ENCODE results near the gene PDE4DIP.
"Not testable (repeated sequence)": the region's sequence is repeated elsewhere in the genome, so short reads cannot be mapped to it uniquely, and the experiment has no call there.

The PDE4DIP gene

DNA sequence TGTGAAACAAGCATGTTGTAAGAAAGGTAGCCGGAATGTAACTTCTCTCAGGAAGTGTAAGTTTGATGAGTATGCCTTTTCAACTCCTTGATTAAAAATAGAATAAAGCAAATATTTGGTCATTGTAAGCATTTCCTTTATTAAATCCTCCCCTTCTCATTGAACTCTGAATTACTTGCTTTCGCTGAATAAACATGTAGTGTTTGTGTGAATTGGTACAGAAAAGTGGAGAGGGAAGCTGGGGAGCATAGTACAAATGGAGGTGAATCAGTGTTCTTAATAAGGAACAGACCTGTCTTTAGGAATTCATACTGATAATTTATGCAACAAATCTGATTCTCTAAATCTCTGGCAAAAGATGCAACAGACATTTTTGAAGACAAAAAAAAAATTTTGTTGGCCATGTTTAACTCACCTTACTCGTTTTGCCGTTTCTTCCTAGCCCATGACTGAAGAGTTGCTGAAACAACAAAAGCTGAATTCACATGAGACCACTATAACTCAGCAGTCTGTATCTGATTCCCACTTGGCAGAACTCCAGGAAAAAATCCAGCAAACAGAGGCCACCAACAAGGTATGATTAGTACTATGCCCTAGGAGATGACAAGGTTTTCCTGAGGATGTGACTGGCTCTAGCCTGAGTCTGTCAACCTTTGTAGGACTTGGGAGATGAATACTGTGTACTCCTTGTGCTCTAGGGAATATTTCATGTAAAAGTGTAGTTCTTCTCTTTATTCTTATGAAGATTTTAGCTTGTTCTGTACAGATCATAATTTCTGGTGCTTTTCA lies 116.2 kb downstream of the PDE4DIP start:
- intact Hi-C loops (cut with DNase I); DNase-seq: not testable (repeated sequence)

DNA sequence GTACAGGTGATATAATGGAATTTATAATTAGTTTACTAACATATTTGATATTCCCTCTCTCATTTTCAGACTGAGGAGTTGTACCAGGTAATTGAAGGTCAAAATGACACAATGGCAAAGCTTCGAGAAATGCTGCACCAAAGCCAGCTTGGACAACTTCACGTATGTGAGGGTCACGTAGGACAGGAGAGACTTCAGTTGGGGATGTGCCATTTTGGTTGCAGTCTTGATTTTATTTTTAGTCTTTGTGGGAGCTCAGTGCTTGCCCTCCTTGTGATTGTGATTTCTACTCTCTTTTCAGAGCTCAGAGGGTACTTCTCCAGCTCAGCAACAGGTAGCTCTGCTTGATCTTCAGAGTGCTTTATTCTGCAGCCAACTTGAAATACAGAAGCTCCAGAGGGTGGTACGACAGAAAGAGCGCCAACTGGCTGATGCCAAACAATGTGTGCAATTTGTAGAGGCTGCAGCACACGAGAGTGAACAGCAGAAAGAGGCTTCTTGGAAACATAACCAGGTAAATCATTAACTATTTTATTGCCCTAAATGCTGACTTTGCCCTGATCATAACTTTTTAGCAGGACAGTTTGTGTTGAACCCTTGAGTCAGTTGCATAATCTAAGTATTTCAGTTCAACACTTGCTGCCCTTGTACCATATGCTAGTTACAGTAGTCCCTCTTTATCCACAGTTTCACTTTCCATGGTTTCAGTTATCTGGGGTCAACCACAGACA lies 118.1 kb downstream of the PDE4DIP start:
- intact Hi-C loops (cut with DNase I); DNase-seq: not testable (repeated sequence)

DNA sequence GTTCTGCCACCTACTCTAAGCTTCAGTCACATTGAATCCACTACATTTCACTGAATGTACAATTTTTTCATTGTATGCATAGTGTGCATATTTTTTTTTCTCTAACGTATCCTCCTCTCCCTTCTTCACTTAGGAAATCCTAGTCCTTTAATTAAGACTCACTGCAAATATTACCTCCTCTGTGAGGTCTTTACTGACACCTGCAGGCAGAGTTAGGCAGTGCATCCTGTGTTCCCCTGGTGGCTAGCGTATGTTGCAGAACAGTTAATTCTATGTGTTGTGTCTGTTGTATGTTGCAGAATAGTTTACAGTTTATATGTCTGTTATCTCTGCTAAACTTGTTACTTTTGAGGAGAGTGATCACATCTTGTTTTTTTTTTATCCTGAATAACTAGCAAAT lies 121.9 kb downstream of the PDE4DIP start:
- DNase-seq; intact Hi-C loops (cut with DNase I): not testable (repeated sequence)

DNA sequence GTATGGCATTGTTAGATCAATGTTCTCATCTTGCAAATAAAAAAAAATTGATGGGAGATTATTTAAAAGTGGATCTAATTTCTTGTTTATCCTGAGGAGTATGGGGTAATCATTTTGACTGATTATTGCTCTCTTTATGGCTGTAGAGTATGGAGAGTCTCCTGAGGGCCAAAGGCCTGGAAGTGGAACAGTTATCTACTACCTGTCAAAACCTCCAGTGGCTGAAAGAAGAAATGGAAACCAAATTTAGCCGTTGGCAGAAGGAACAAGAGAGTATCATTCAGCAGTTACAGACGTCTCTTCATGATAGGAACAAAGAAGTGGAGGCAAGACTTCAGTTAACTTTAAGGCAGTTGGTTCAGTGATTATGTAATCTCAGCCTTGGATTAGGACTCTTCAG lies 123.4 kb downstream of the PDE4DIP start:
- intact Hi-C loops (cut with DNase I): not testable (repeated sequence)

DNA sequence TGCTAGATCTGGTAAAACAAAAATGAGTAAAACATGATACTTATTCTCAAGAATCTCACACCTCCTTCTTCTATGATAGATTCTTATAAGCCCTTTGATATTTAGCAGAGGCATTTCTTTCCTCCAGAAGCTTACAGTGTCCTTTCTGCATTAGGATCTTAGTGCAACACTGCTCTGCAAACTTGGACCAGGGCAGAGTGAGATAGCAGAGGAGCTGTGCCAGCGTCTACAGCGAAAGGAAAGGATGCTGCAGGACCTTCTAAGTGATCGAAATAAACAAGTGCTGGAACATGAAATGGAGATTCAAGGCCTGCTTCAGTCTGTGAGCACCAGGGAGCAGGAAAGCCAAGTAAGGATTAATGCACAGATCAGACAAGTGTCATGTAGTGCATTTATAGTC lies 124.5 kb downstream of the PDE4DIP start:
- DNase-seq; intact Hi-C loops (cut with DNase I): not testable (repeated sequence)

More for the DNA sequence above, 123.4 kb downstream of the PDE4DIP start:
- not testable (repeated sequence) for DNase-seq

DNA sequence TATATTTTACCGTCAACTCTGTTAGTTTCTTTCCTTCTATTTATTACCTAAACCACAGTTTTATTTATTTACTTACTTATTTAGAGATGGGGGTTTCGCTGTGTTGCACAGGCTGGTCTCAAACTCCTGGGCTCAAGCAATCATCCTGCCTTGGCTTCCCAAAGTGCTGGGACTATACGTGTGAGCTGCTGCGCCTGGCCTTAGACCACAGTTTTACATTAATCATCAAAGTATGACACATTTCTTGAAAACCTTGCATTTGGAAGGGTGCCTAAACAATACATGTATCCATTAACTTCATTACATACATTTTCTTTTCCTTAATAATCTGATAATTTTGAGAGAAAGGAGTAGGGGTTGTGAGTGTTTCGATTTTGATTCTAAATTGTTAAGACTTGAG lies 124.9 kb downstream of the PDE4DIP start:
- intact Hi-C loops (cut with DNase I); DNase-seq: not testable (repeated sequence)

DNA sequence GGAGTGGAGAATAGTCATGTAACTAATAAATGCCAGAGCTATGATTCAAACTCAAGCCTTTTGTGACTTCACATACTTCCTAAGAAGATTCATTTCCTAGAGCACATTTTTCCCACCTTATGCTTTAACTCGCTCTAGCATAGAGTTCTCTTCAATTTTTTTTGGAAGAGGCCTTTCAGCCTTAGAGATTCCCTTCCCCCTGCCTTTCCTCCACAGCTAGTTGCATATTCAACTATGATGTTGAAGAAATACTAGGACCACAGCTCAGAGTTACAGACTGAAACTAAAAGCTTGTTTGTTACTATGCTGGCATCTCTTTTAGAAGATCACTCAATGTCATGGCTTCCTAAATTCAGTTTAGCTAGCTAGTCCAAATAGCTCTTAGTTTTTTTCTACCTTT lies 131.2 kb downstream of the PDE4DIP start:
- not testable (repeated sequence) for DNase-seq

DNA sequence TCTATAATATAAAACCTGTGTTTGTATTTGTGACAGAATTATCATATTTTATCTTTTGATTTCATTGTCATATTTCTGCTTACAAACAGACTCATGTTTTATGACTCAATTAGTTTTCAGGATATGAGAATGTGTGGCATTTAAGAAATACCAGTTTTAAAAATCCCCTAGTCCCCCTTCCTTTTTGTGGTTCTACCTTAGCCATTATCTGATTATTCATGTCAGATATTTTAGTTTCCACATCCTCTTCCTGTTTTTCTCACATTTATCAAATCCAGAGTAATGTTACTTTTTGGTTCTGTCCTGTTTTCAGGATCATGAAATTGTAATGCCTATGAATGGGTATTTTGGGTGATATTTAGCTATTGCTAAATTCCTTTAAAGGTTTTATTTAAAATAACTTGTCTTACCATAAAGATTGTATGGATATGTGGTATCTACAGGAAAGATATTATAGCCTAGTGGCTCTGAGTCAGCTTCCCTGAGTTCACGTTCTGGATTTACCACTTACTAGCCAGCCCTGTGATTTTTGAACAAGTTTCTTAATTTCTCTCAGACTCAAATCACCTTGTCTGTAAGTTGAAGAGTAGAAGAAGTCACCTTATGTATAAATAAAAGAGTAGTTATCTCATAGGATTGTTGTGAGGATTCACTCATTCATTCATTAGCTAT lies 131.8 kb downstream of the PDE4DIP start:
- DNase-seq; intact Hi-C loops (cut with DNase I): not testable (repeated sequence)

More for the DNA sequence above, 131.2 kb downstream of the PDE4DIP start:
- intact Hi-C loops (cut with DNase I): not testable (repeated sequence)

DNA sequence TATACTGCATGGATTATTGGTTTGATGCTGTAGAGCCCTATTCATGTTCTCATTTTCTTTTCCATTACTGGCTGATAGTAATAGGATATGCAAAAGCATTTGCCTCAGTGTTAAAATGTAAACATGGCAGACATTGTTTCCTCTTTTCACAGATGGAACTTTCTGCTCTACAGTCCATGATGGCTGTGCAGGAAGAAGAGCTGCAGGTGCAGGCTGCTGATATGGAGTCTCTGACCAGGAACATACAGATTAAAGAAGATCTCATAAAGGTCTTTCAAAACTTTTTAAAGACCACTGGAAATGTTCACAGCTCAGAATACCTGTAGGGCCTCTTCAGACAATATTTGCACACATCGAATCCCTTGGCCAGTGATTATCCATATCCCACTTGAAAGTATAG lies 133.6 kb downstream of the PDE4DIP start:
- DNase-seq; intact Hi-C loops (cut with DNase I): not testable (repeated sequence)

DNA sequence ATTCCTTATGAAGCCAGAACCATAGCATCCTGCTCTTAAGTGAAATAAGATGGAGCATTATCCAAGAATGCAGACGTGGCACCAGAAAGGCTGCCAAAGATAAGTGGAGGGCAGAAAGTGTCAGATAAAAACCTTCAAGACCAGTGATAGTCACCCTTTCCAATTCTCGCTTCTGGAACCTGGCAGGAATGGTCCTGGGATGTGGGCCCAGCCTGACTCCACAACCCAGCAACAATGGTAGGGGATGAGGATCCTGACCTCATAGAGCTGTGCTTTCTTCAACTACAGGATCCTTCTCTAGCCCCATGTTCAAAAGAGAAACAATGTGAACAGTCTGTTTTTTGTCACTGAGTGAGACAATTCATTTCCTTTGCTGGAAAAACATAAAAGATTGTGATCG lies 145.2 kb downstream of the PDE4DIP start:
- intact Hi-C loops (cut with DNase I): not testable (repeated sequence)

DNA sequence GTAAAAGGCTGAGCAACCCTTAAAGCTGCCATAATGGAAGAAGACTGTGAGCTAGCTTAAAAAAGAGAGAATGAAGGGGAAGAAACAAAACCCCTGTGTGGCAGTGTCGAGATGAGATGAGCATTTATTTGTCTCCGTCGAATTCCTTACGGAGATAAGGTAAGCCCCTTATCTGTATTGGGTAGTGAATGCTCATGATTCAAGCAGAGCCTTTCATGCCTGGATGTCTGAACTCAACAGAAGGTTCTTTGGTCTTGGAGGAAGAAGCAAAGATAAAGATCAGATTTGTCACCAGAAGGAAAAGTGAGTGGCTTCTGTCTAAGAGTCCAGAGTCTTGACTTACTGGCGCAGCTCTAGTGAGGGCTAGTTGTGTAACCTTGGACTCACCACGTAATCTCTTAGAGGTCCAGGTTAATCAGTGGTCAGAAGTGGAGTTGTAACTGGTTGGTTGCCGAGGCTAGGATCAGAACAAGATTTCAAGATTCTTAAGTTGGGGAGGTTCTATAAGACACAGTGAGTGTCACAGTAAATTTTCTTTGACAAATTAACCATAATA lies 146.1 kb downstream of the PDE4DIP start:
- DNase-seq; intact Hi-C loops (cut with DNase I): not testable (repeated sequence)

More for the DNA sequence above, 145.2 kb downstream of the PDE4DIP start:
- DNase-seq: not testable (repeated sequence)

DNA sequence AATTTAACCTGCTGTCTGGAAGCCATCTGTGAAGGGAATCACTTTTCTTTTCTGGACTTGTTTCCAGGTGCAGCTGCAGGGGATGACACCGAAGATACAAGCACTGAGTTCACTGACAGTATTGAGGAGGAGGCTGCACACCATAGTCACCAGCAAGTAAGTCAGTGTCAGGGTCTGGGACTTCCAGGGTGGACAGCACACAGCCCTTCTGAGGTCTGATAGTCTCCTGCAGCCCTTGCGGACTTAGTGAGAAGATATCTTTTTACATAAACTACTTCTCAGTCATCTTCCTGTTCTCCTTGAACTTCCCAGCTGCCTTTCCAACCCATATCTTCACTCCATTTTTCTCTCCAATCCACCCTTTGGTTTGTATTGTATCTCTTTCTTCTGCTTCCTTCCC lies 147.6 kb downstream of the PDE4DIP start:
- intact Hi-C loops (cut with DNase I): not testable (repeated sequence)

DNA sequence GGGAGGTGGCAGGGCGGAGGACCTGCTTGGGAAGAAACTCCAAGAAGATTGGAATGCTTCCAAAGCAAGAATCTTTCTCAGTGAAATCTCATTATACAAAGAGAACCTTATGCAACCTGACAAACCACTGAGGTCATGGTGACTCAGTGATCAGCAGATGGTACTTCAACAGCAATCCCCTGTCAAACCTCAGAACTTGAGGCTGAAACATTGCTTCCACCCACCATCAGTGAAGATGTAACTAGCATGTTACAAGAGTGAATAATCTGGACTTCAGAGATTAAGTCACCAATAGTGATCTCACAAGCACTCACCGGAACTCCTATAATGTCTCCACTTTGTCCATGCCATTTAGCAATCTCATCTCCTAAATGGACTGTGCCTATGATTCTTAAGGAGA lies 148.1 kb downstream of the PDE4DIP start:
- intact Hi-C loops (cut with DNase I); DNase-seq: not testable (repeated sequence)

More for the DNA sequence above, 147.6 kb downstream of the PDE4DIP start:
- not testable (repeated sequence) for DNase-seq

DNA sequence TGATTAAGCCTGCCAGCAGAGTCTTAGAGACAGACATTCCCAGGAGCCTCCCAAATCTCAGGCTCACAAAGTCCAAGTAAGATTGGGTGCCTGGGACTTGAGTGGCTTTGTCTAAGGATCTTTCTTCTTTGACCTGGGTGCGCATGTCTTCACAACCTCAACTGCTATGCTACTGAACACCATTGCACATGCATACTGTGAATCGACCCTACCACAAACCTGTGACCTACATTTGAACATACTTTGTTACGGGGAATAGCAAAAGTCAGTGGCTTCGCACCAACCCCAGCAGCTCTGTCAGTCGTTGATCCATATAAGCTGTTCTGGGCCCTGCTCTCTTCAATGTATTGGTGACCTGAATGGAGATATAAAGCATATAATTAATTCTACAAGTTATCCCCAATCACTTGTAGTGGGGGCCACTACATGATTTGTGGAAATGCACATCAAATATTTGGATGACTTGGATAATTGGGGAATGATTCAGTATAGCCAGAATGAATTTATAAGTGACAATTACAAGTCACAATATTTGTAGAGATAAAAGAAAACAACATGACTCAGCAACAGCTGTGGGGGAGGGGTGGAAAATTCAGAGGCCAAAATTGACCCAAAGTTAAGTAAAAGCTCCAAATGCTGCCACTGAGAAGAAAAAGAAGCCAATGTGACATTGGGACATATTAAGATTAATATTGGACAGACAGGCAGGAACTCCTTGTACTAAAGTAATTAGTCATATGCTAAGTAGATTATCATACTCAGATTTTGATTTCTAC lies 152.4 kb downstream of the PDE4DIP start:
- DNase-seq: peak in 1 of 42 donors; percentile 22
- intact Hi-C loops (cut with DNase I): not testable (repeated sequence)

DNA sequence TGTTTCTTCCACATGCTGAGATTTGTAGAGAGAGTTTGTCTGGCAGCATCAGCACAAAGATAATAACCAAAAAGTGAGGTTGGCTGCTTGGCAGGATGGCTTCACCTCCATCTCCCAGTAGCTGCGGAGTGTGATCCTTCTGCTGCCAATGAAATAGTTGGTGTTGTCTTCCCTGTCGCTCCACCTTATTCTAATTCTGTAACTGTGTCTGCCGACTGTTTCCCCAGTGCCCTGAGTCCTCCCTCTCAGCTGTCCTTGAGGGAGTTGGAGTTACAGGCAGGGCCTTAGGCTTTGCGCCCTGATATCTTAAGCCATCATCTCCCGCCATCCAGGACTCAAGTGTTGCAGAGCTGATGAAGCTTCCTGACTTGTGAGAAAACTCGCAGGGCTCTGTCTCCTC lies 153.2 kb downstream of the PDE4DIP start:
- intact Hi-C loops (cut with DNase I): not testable (repeated sequence)

DNA sequence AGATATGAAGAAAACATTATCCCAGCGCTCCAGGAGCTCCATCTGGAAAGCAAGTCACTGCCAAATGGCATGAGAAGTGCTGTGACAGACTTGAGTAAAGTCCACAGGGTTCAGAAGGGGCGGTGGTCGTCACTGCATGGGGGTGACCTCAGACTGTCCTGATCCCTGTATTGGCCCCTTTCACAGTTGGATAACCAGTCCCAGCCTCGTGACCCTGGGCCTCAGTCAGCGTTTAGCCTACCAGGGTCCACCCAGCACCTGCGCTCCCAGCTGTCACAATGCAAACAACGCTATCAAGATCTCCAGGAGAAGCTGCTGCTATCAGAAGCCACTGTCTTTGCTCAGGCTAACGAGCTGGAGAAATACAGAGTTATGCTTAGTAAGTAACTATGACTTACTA lies 158.4 kb downstream of the PDE4DIP start:
- intact Hi-C loops (cut with DNase I); DNase-seq: not testable (repeated sequence)

More for the DNA sequence above, 153.2 kb downstream of the PDE4DIP start:
- not testable (repeated sequence) for DNase-seq

DNA sequence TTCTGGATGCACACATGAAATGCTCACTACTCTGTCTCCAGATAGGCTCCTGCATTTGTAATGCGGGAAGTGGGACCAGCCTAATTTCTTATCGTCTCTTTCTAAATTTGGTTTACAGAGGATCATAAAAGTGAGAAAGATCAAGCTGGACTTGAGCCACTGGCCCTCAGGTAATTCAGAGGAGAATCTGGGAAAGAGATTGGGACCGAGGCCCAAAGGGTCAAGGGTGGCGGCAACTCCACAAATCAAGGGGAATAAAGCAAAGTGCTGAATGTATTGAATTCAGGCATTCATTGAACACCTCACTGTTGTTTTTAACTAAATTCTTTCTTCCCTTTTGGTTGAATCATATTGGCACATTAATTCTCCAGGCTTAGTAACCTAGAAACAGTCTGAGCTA lies 164.1 kb downstream of the PDE4DIP start:
- DNase-seq; intact Hi-C loops (cut with DNase I): not testable (repeated sequence)

DNA sequence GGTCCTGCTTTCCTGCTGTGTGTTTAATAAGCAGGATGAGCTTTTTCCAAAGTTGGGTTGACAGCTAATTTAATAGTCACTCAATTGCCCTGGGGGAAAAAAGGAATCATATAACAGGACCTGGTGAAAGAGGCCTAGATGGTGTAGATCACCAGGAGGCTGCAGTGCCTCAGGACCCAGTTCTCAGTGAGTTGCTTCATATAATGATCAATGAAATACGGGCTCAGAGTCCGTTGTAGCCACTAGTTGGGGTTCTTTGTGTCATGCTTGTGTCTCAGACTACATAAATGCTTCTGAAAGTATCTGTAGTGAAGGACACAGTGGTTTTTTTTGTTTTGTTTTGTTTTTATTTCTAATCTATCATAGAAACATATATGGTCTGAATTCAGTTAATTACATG lies 164.5 kb downstream of the PDE4DIP start:
- DNase-seq; intact Hi-C loops (cut with DNase I): not testable (repeated sequence)

Data from head of caudate nucleus (tissue), 42 donors.